Measurements from ENCODE around the gene PNMA5. TPM values are rescaled to one million over a fixed set of nuclear protein-coding genes. Genes with fewer than 3 reads are reported as not detected.

Gene PNMA5
- total RNA-seq, 1 donor from 2014 or later = not detected

DNA sequence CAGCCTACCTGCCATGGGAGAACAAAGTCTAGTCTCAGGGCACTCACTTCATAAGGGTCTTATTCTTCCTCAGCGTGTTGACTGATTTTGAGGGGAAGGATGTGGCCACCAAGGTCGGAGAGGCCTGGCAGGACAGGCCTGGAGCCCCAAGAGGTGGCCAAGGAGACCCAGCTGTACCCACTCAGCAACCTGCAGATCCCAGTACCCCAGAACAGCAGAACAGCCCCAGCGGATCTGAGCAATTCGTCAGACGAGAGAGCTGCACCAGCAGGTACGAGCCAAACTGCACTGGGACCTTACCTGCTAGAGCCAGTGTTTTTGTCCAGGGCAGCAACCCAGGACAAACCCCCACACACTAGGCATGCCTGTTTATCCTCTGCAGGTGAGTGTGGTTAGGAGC lies 34.3 kb downstream of the PNMA5 start:
- DNase-seq (ENCODE audit: extremely low read depth, low read depth, low spot score) = no peak

DNA sequence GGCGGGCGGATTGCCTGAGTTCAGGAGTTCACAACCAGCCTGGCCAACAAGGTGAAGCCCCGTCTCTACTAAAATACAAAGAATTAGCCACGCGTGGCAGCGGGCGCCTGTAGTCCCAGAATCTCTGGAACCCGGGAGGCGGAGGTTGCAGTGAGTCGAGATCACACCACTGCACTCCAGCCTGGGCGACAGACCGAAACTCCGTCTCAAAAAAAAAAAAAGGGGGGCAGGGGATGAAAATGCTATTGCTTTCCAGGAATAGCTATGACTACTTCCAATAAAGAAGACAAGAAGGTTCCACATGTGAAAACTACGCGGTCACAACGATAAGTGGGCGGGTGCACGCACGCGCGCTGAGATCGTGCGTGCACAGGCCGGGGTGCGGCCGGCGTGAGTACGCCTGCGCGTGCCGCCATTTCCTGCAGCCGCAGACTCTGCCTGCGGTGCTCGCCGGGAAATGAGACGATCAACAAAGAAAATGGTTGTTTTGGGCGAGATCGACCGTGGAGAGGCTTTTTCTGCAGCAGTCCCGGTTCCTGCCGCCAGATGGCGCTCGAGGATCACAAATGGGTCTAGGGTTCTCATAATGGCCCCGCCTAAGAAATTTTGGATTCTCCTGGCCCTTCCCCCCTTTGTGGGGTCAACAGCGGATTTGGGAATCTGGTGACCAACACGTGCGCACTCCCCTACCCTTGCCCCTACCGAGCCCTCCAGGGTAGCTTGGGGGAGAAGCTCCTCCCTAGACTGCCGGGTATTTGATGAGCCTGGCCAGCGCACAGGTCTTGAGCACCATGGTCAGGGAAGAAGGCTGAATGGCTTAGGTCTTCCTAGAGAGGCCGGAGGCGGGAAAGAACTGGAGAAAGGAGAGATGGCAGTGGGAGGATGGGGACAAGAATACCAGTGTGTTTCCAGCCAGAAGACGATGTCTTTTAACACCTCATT lies 35.1 kb downstream of the PNMA5 start:
- peak; percentile 55 for DNase-seq (ENCODE audit: extremely low read depth, low read depth, low spot score)

DNA sequence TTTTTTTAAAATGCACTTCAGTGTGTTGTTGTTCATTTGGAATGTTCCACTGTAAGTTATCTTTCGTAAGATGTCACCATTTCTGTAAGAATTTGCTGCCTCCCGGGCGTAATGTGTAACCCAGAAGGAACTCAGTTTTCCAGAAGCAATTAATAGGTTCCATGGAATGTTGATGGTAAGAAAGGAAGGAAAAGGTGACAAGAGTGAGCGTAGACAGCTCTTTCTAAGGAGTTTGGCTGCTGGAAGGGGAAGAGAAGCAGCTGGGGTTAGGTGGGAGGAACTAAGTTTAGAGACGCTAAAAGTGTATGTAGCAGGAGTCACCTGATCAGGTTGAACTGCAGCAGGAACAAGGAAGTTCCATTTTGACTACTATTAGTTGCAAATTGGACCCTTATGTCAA lies 35.9 kb downstream of the PNMA5 start:
- no peak for DNase-seq (ENCODE audit: extremely low read depth, low read depth, low spot score)

DNA sequence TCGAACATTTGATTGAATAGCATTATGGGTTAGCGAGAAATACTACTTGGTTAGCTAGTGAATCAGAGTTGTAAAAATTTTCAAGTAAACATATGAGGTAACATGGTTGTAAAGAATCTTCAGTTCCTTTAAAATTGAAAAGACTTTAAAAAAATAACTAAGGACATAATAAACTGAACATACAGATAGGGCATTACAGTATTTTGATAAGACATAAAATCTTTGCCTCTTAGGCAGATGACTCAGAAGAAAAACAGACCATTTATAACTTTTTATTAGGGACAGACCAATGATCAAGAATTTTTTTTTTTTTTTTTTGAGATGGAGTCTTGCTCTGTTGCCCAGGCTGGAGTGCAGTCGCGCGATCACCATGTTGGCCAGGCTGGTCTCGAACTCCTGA lies 43.1 kb downstream of the PNMA5 start:
- DNase-seq (ENCODE audit: extremely low read depth, low read depth, low spot score) = no peak

DNA sequence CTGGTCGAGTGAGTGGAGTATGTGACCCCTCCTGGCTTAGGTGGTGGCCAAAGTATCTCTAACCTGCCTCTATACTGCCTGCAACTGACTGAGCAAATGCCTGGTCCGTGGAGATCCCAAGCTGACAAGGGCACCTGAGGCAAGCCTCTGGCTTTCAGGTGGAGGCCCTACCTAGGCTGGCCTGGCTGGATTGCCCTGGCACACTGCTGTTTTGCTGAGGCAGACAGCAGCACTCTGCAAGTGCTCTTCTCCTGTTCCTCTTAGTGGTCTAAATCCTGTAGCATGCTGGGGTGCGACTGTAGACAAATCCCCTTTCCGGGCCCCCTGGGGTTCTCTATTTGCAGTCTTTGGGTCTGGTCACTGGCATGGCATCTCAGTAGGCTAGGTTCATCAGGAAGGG lies 44.8 kb downstream of the PNMA5 start:
- no peak for DNase-seq (ENCODE audit: extremely low read depth, low read depth, low spot score)

DNA sequence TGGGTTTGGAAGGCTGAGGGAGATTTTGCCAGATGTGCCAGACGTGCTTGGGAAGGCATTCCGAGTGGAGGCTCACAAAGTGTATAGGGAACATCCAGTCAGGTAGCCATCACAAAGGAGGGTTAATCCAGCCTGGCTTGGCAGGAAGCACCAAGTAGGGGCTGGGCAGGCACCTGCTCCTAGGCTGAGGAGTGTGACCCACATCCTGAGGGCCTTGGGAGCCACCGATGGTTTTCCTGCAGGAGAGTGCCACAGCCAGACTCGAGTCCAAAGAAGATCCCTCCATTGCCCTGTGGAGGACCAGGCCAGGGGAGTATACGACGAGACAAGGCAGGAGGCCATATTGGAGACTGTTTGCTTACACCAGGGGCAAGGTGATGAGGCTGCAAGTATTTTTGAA lies 47.2 kb downstream of the PNMA5 start:
- no peak for DNase-seq (ENCODE audit: extremely low read depth, low read depth, low spot score)

DNA sequence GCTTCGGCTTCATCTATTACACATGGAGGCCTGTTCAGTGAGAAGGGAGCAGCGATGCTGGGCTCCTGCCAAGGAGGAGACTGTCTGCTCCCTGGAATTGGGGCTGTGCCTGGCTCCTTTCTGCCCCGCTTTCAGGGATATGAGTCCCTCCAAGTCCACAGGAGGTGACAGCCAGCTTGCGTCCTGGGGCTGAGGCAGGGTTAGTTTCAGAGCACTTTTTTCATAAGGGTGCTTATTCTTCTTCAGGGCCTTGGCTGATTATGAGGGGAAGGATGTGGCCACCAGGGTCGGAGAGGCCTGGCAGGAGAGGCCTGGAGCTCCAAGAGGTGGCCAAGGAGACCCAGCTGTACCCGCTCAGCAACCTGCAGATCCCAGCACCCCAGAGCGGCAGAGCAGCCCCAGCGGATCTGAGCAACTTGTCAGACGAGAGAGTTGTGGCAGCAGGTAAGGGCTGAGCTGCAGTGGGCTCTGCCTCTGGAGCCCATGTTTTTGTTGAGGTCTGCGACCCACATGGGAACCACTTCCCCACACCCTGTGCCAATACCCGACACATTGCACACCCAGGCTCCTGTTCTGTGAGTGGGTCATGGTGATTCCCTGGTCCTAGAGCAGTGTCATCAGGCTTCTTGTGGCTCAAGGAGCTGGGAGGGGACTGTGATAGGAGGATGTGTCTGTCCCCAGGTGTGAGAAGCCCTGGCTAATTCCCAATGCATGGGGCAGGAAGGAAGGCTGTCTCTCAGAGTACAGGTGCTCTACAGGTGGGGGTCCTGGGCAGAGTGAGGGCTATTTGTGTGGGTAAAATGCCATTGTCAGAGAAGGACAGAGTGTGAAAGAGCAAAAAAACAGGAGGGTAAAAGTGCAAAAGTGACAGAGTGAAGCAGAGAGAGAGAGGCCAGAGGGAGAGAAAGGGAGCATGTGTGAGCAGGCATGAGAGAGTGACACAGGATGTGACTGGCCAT lies 48.6 kb downstream of the PNMA5 start:
- DNase-seq (ENCODE audit: extremely low read depth, low read depth, low spot score) = no peak

DNA sequence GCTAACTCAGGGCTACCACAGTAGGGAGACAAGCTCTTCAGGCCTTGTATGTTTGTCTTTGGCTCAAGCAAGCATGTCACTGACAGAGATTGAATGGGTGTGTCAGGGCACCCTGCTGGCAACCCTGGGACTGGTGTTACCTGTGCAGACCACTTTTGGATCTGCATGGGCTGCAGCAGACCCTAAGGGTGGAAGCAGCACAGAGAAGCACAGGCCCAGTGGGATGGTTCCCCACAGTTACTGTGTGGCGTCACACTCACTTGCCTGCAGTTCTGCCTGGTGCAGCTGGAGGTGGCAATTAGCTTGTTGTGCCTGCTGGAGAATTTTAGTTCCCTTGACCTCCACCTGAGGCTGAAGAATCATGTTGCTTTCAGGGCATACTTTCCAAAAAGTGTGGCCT lies 50.1 kb downstream of the PNMA5 start:
- no peak for DNase-seq (ENCODE audit: extremely low read depth, low read depth, low spot score)

DNA sequence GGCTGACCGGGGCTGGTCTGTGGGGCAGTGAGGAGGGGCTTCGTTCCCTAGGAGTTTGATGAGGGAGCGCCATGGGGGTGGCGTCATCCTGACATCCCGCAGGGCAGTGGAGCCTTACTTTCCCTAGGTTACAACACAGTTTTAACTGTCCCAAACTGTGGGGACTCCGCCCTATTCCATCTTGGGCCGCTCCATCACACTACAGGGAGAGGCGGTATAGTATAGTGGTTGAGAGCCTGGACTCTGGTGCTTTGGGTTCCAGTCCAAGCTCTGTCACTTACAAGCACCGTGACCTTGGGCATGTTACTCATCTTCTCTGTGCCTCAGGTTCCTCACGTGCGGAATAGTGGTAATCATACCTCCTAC lies 51.9 kb downstream of the PNMA5 start:
- no peak for DNase-seq (ENCODE audit: extremely low read depth, low read depth, low spot score)

DNA sequence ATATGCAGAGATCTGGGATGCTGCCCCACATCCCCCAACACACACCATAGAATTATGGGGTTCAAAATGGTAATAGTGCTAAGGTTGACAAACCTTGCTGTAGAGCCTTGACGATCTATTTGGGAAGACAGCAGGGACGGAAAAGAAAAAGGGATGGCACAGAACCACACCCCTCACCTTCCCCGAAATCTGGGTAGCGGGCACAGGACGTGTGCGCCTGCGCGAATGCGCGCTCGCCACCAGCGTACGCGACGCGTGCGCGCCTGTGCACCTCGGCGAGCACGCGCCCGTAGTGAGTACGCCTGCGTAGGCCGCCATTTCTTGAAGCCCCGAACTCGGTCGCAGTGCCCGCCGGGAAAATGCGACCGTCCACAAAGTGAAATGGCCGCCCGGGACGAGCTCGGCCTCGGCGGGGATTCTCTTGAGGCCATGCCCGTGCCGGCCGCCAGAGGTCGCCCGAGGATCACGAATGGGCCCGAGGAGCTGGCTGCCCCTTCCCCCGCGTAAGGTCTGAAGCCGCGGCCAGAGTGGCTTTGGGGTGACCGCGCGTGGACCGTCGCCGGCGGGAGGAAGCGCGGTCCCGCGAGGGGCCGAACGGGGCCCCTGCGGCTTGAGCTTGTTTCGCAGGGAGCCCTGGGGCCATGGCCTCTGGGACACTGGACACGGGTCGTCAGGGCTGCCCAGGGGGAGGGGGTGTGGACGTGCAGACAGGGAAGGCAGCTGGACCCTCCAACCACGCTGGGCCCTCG lies 52.4 kb downstream of the PNMA5 start:
- DNase-seq (ENCODE audit: extremely low read depth, low read depth, low spot score) = peak; percentile 29

Other genes with a start within 250 kb of the PNMA5 start
- gene MAGEA2, start 240.3 kb downstream of the PNMA5 start, total RNA-seq = not detected in 2 replicates
- not detected in 2 replicates for gene CSAG3, start 234.9 kb downstream of the PNMA5 start, total RNA-seq
- not detected in 2 replicates for gene MAGEA6, start 224.4 kb downstream of the PNMA5 start, total RNA-seq
- 24.7 and 40.7 TPM in 2 replicates for gene CETN2, start 163.4 kb downstream of the PNMA5 start, total RNA-seq
- 21.5 and 23.4 TPM in 2 replicates for gene NSDHL, start 163.1 kb downstream of the PNMA5 start, total RNA-seq
- gene ZNF185, start 96.0 kb downstream of the PNMA5 start, total RNA-seq = 9.4 and 20.9 TPM in 2 replicates
- gene PNMA3, start 62.4 kb upstream of the PNMA5 start, total RNA-seq = 0.58 TPM in 1 of 2 replicates, not detected in the other
- 2.1 and 2.5 TPM in 2 replicates for gene PNMA6A, start 78.3 kb upstream of the PNMA5 start, total RNA-seq
- gene MAGEA1, start 185.2 kb upstream of the PNMA5 start, total RNA-seq = not detected in 2 replicates

Data from glomerular endothelial cell (primary cell).